MM.1S (cell line): Measurements from ENCODE around the gene LIME1.

Experiments
- CTCF ChIP-seq: fragments of 300-600 bp; sonication (generic); IDR thresholded peaks from 2 replicates; pipeline ENCODE4 v1.5.1; 2016; ENCODE audit warnings: antibody characterized with exemption, low read length, mixed read lengths
- EZH2 ChIP-seq: fragments of 300-600 bp; sonication (generic); optimal IDR thresholded peaks from 2 replicates; pipeline ENCODE3; 2017; ENCODE audit warnings: low read depth, mild to moderate bottlenecking, antibody characterized with exemption, low read length, mixed read lengths
- EZH2phosphoT487 ChIP-seq: fragments of 300-600 bp; sonication (generic); IDR thresholded peaks from 2 replicates; pipeline ENCODE4 v1.6.1; 2018; ENCODE audit warnings: antibody characterized with exemption, low read length

GRCh38 chr20:63774306-63774705 lies 37.8 kb downstream of the LIME1 start:
- no peak for TF ChIP-seq CTCF
- no peak for TF ChIP-seq EZH2
- no peak for TF ChIP-seq EZH2phosphoT487
